Subcutaneous abdominal adipose tissue (tissue), 5 donors: ENCODE data around the gene CHST10.

Experiments used
- H3K27ac ChIP-seq: one replicate; pipeline ENCODE4 v1.7.0; 2013; ENCODE audit warnings: low read depth, mild to moderate bottlenecking, inconsistent platforms, low read length, moderate library complexity
- H3K27me3 ChIP-seq, 5 donors: one replicate each; pipeline ENCODE4 v1.7.0; 2013; ENCODE audit warnings: low read length in 5 of 5, inconsistent platforms in 1 of 5; ENCODE audit not compliant: control insufficient read depth in 5 of 5, insufficient read depth in 4 of 5
- H3K36me3 ChIP-seq, 5 donors: one replicate each; pipeline ENCODE4 v1.7.0; 2013; ENCODE audit warnings: low read length in 5 of 5; ENCODE audit not compliant: control insufficient read depth in 5 of 5, insufficient read depth in 5 of 5
- H3K4me1 ChIP-seq, 5 donors: one replicate each; pipeline ENCODE4 v1.7.0; 2013; ENCODE audit warnings: low read length in 5 of 5, mild to moderate bottlenecking in 3 of 5, moderate library complexity in 1 of 5; ENCODE audit not compliant: control insufficient read depth in 5 of 5, insufficient read depth in 5 of 5
- H3K4me3 ChIP-seq, 5 donors: one replicate each; pipeline ENCODE4 v1.7.0; 2013; ENCODE audit warnings: low read length in 5 of 5, low read depth in 1 of 5
- H3K9ac ChIP-seq, 5 donors: one replicate each; pipeline ENCODE4 v1.7.0; 2013; ENCODE audit warnings: low read length in 5 of 5, mild to moderate bottlenecking in 4 of 5, moderate library complexity in 3 of 5
- H3K9me3 ChIP-seq, 5 donors: one replicate each; pipeline ENCODE4 v1.7.0; 2013; ENCODE audit warnings: low read length in 5 of 5; ENCODE audit not compliant: control insufficient read depth in 5 of 5
- donor health status: healthy.
- donor health status: healthy.
- donor health status: healthy.
- donor health status: healthy.
- donor health status: healthy.

Gene CHST10

GRCh38 chr2:100396483-100396882, 21.0 kb downstream of the CHST10 start:
- no peak overlapping the region for H3K9ac ChIP-seq
- H3K4me1 ChIP-seq: no peaks in the 10 kb centered on the region
- peaks cover 0 to 65% (median 36%) of the 10 kb centered on the region in 5 donors for H3K36me3 ChIP-seq
- no peak overlapping the region for H3K4me3 ChIP-seq
- H3K27ac ChIP-seq: no peak overlapping the region
- no peaks in the 10 kb centered on the region for H3K9me3 ChIP-seq
- no peaks in the 10 kb centered on the region for H3K27me3 ChIP-seq

- H3K27ac ChIP-seq: no peak overlapping the region
- no peaks in the 10 kb centered on the region for H3K4me1 ChIP-seq
- peaks cover 0 to 60% (median 36%) of the 10 kb centered on the region in 5 donors for H3K36me3 ChIP-seq
- H3K9ac ChIP-seq: no peak overlapping the region
- no peak overlapping the region for H3K4me3 ChIP-seq
- H3K27me3 ChIP-seq: no peaks in the 10 kb centered on the region
- H3K9me3 ChIP-seq: no peaks in the 10 kb centered on the region
Observed at GRCh38 chr2:100395532-100396350, 21.7 kb downstream of the CHST10 start.

GRCh38 chr2:100394111-100394641, 23.3 kb downstream of the CHST10 start:
- H3K4me3 ChIP-seq: no peak overlapping the region
- no peak overlapping the region for H3K9ac ChIP-seq
- H3K27me3 ChIP-seq: no peaks in the 10 kb centered on the region
- peaks cover 0 to 60% (median 36%) of the 10 kb centered on the region in 5 donors for H3K36me3 ChIP-seq
- H3K27ac ChIP-seq: no peak overlapping the region
- no peaks in the 10 kb centered on the region for H3K4me1 ChIP-seq
- no peaks in the 10 kb centered on the region for H3K9me3 ChIP-seq

- H3K9ac ChIP-seq: no peak overlapping the region
- H3K4me1 ChIP-seq: no peaks in the 10 kb centered on the region
- H3K4me3 ChIP-seq: no peak overlapping the region
- H3K27me3 ChIP-seq: no peaks in the 10 kb centered on the region
- H3K9me3 ChIP-seq: no peaks in the 10 kb centered on the region
- no peak overlapping the region for H3K27ac ChIP-seq
- H3K36me3 ChIP-seq: peaks cover 0 to 60% (median 36%) of the 10 kb centered on the region in 5 donors
Observed at GRCh38 chr2:100393362-100393761, 24.1 kb downstream of the CHST10 start.

GRCh38 chr2:100392715-100393114, 24.8 kb downstream of the CHST10 start:
- Histone ChIP-seq H3K9ac (no peak overlapping the region), H3K4me1 (no peaks in the 10 kb centered on the region), H3K27me3 (no peaks in the 10 kb centered on the region), H3K4me3 (no peak overlapping the region), H3K36me3 (peaks cover 0 to 55% (median 34%) of the 10 kb centered on the region in 5 donors), H3K27ac (no peak overlapping the region), H3K9me3 (no peaks in the 10 kb centered on the region)

- Histone ChIP-seq H3K27me3 (no peaks in the 10 kb centered on the region), H3K27ac (no peak overlapping the region), H3K9ac (no peak overlapping the region), H3K4me1 (no peaks in the 10 kb centered on the region), H3K9me3 (no peaks in the 10 kb centered on the region), H3K4me3 (no peak overlapping the region), H3K36me3 (peaks cover 0 to 47% (median 31%) of the 10 kb centered on the region in 5 donors)
Observed at GRCh38 chr2:100391735-100392515, 25.5 kb downstream of the CHST10 start.

- Histone ChIP-seq H3K9ac (no peak overlapping the region), H3K9me3 (no peaks in the 10 kb centered on the region), H3K27me3 (no peaks in the 10 kb centered on the region), H3K27ac (no peak overlapping the region), H3K4me1 (no peaks in the 10 kb centered on the region), H3K4me3 (no peak overlapping the region), H3K36me3 (peaks cover 0 to 30% (median 21%) of the 10 kb centered on the region in 5 donors)
Observed at GRCh38 chr2:100390001-100390940, 27.2 kb downstream of the CHST10 start.

- H3K27me3 ChIP-seq: no peaks in the 10 kb centered on the region
- H3K9ac ChIP-seq: no peak overlapping the region
- no peaks in the 10 kb centered on the region for H3K9me3 ChIP-seq
- H3K4me1 ChIP-seq: no peaks in the 10 kb centered on the region
- no peak overlapping the region for H3K27ac ChIP-seq
- H3K36me3 ChIP-seq: peaks cover 0 to 24% (median 17%) of the 10 kb centered on the region in 5 donors
- no peak overlapping the region for H3K4me3 ChIP-seq
Observed at GRCh38 chr2:100388703-100389102, 28.8 kb downstream of the CHST10 start.

GRCh38 chr2:100383954-100384353, 33.5 kb downstream of the CHST10 start:
- no peak overlapping the region for H3K4me3 ChIP-seq
- no peaks in the 10 kb centered on the region for H3K36me3 ChIP-seq
- H3K27ac ChIP-seq: no peak overlapping the region
- H3K27me3 ChIP-seq: no peaks in the 10 kb centered on the region
- no peaks in the 10 kb centered on the region for H3K9me3 ChIP-seq
- no peak overlapping the region for H3K9ac ChIP-seq
- no peaks in the 10 kb centered on the region for H3K4me1 ChIP-seq
